IMR-90 (cell line): ENCODE results near the gene ZNF597.

Experiments
- CEBPB ChIP-seq: IDR thresholded peaks from 2 replicates; pipeline ENCODE4 v1.6.1; 2012; ENCODE audit warnings: low read depth, low read length, improper control_type of control experiment
- MAZ ChIP-seq: IDR thresholded peaks from 2 replicates; pipeline ENCODE4 v1.6.1; 2012; ENCODE audit warnings: low read depth, mild to moderate bottlenecking, low read length, improper control_type of control experiment, moderate library complexity, borderline replicate concordance
- MXI1 ChIP-seq: IDR thresholded peaks from 2 replicates; pipeline ENCODE4 v1.6.1; 2012; ENCODE audit warnings: low read depth, mild to moderate bottlenecking, low read length, moderate library complexity, borderline replicate concordance
- POLR2A ChIP-seq: IDR thresholded peaks from 2 replicates; pipeline ENCODE4 v1.6.1; 2012; ENCODE audit warnings: mild to moderate bottlenecking, low read depth, low read length
- RAD21 ChIP-seq: IDR thresholded peaks from 2 replicates; pipeline ENCODE4 v1.6.1; 2012; ENCODE audit warnings: low read length, improper control_type of control experiment
- TF ChIP-seq, protein P1 (sequence below): conservative IDR thresholded peaks from 2 replicates; pipeline ENCODE4 v1.5.1; 2012; ENCODE audit warnings: mild to moderate bottlenecking, low read depth, low read length, improper control_type of control experiment
- TF ChIP-seq, protein P2 (sequence below): fragments of 150-350 bp; IDR thresholded peaks from 2 replicates; pipeline ENCODE4 v1.6.1; 2017; ENCODE audit warnings: mild to moderate bottlenecking, antibody characterized with exemption, low read length, low read depth

DNA sequence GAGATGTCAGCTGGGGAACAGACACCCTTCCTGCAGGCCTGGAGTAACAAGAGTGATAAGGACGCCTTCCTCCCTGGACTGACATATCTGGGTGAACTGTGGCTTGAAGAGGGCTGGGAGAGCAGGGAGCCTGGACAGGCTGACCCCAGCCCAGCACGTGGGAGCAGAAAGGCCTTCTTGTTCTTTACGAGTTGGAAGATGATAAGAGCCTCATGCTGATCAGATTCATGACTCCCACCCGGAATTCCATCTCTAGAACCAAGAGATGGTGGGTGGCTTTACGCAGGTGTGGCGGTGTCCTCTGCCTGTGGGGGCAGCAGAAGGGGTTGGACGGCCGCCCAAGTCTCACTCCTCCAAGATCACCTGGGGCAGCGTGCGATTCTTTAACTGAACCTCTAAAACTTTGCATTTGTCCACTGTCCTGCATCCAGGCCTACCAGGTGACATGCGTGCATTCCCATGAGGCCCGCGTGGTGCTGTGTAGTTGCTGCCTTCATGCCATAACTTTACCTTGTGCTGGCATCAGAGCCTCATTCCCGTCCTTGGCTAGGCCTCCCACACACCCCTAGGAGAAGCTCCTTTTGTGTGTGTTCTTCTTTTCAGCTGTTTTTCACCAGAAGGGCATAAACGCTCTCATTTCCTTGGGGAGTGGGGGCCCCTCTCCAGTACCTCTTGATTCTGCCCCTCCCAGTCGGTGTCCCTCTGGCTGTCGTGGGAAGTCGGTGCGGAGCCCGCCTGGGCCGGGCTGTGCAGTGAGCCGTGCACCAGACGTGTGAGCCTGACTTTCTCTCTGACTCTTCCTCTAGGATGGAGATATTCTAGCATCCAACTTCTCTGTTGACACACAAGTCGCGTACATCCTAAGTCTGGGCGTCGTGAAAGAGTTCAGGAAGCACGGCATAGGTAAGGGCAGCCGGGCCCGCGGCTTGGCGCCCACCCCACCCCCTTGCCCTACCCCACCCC is 38.7 kb upstream of the ZNF597 start:
- TF ChIP-seq, protein P1, sequence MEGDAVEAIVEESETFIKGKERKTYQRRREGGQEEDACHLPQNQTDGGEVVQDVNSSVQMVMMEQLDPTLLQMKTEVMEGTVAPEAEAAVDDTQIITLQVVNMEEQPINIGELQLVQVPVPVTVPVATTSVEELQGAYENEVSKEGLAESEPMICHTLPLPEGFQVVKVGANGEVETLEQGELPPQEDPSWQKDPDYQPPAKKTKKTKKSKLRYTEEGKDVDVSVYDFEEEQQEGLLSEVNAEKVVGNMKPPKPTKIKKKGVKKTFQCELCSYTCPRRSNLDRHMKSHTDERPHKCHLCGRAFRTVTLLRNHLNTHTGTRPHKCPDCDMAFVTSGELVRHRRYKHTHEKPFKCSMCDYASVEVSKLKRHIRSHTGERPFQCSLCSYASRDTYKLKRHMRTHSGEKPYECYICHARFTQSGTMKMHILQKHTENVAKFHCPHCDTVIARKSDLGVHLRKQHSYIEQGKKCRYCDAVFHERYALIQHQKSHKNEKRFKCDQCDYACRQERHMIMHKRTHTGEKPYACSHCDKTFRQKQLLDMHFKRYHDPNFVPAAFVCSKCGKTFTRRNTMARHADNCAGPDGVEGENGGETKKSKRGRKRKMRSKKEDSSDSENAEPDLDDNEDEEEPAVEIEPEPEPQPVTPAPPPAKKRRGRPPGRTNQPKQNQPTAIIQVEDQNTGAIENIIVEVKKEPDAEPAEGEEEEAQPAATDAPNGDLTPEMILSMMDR: no peak
- TF ChIP-seq POLR2A: no peak
- TF ChIP-seq, protein P2, sequence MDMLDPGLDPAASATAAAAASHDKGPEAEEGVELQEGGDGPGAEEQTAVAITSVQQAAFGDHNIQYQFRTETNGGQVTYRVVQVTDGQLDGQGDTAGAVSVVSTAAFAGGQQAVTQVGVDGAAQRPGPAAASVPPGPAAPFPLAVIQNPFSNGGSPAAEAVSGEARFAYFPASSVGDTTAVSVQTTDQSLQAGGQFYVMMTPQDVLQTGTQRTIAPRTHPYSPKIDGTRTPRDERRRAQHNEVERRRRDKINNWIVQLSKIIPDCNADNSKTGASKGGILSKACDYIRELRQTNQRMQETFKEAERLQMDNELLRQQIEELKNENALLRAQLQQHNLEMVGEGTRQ: no peak
- TF ChIP-seq CEBPB: no peak
- no peak for TF ChIP-seq RAD21
- TF ChIP-seq MAZ: no peak
- no peak for TF ChIP-seq MXI1
